Endothelial cell of umbilical vein (primary cell): ENCODE measurements around the gene GGTA1. TPM values are rescaled to one million over a fixed set of nuclear protein-coding genes. Genes with fewer than 3 reads are reported as not detected.

Source experiments
- BruUV-seq: library from RNA; stranded (reverse); fragments of 400-500 nt; replicated peaks from 2 replicates; lab custom pipeline; 2021; lab: Mats Ljungman, UMichigan
- CTCF ChIA-PET: fragments of 300-600, 350-600 bp; sonication (Branson Sonifier 250); formaldehyde crosslinking; loops from one replicate; lab custom pipeline; 2021; ENCODE audit warnings: antibody characterized with exemption, inconsistent platforms; lab: Charles Lee
- POLR2A ChIA-PET: fragments of 300-600, 350-600 bp; sonication (Branson Sonifier 250); formaldehyde crosslinking; loops from one replicate; lab custom pipeline; 2021; ENCODE audit warnings: antibody characterized with exemption, inconsistent platforms; lab: Charles Lee
- DNase-seq: peaks from one replicate; pipeline ENCODE4 v3.0.0-alpha.2; 2011; ENCODE audit warnings: low read depth, low spot score
- FAIRE-seq: peaks from 2 replicates; lab custom pipeline; 2011; peaks lifted over from hg19 to GRCh38; lab: Jason Lieb, UNC
- H2AFZ ChIP-seq: 2 replicates; pipeline ENCODE4 v1.6.0; 2012; ENCODE audit warnings: low read depth, low read length, control low read depth, inconsistent platforms
- H3K27ac ChIP-seq: 2 replicates; pipeline ENCODE4 v1.5.1; 2011; ENCODE audit warnings: low read depth, mild to moderate bottlenecking, control low read depth, low read length, moderate library complexity; ENCODE audit not compliant: insufficient read depth
- H3K27me3 ChIP-seq, 2 experiments: 2 replicates each; pipeline versions ENCODE4 v1.6.0 to v1.6.1; 2011; ENCODE audit warnings: low read length in 2 of 2, mixed read lengths in 1 of 2; ENCODE audit not compliant: control insufficient read depth in 2 of 2, insufficient read depth in 2 of 2
- H3K36me3 ChIP-seq, 2 experiments: 2 replicates in 1 of 2; 3 replicates in 1 of 2; pipeline ENCODE4 v1.5.1; 2011; ENCODE audit warnings: low read length in 2 of 2, mild to moderate bottlenecking in 1 of 2, moderate library complexity in 1 of 2; ENCODE audit not compliant: control insufficient read depth in 2 of 2, insufficient read depth in 2 of 2; ENCODE audit errors: extremely low read depth in 1 of 2
- H3K4me1 ChIP-seq: 3 replicates; pipeline ENCODE4 v1.5.1; 2011; ENCODE audit warnings: mild to moderate bottlenecking, low read length; ENCODE audit not compliant: control insufficient read depth, insufficient read depth; ENCODE audit errors: extremely low read depth
- H3K4me2 ChIP-seq: 2 replicates; pipeline ENCODE4 v1.6.1; 2011; ENCODE audit warnings: low read length, control low read depth, mixed read lengths; ENCODE audit not compliant: insufficient read depth
- H3K4me3 ChIP-seq, 3 experiments: fragments of 200-600 bp in 1 of 3; sonication (generic), shearing (Covaris generic) in 1 of 3; replicated peaks in 1 of 3; 2 replicates each; pipeline ENCODE4 v1.5.1; 2011 to 2016; ENCODE audit warnings: control low read depth in 3 of 3, low read length in 3 of 3, mild to moderate bottlenecking in 2 of 3, inconsistent platforms in 1 of 3, low read depth in 1 of 3, moderate library complexity in 1 of 3; ENCODE audit not compliant: insufficient read depth in 1 of 3
- H3K79me2 ChIP-seq: 2 replicates; pipeline ENCODE4 v1.6.0; 2012; ENCODE audit warnings: low read length, inconsistent platforms; ENCODE audit not compliant: control insufficient read depth, insufficient read depth
- H3K9ac ChIP-seq: replicated peaks from 2 replicates; pipeline ENCODE3; 2011; ENCODE audit warnings: low read length, control low read depth; ENCODE audit not compliant: insufficient read depth; ENCODE audit errors: extremely low read depth
- H3K9me1 ChIP-seq: replicated peaks from 3 replicates; pipeline ENCODE4 v1.6.0; 2011; ENCODE audit warnings: mild to moderate bottlenecking, low read length; ENCODE audit not compliant: control insufficient read depth, insufficient read depth; ENCODE audit errors: extremely low read depth
- H3K9me3 ChIP-seq: replicated peaks from 2 replicates; pipeline ENCODE4 v1.5.1; 2012; ENCODE audit warnings: low read length, inconsistent platforms; ENCODE audit not compliant: control insufficient read depth, insufficient read depth
- H4K20me1 ChIP-seq: replicated peaks from 2 replicates; pipeline ENCODE3; 2011; ENCODE audit warnings: mild to moderate bottlenecking, low read length; ENCODE audit not compliant: control insufficient read depth, insufficient read depth; ENCODE audit errors: extremely low read depth
- CTCF ChIP-seq, 2 donors: IDR thresholded peaks; 1 replicate in 1 of 2; 2 replicates in 1 of 2; pipeline ENCODE4 v1.5.1; 2011; ENCODE audit warnings: low read length in 2 of 2, mild to moderate bottlenecking in 2 of 2, moderate library complexity in 2 of 2, control low read depth in 1 of 2, inconsistent platforms in 1 of 2, low read depth in 1 of 2; ENCODE audit not compliant: insufficient read depth in 1 of 2; ENCODE audit errors: extremely low read depth in 1 of 2
- GATA2 ChIP-seq: IDR thresholded peaks from 2 replicates; pipeline ENCODE4 v1.7.0; 2011; ENCODE audit warnings: low read depth, mild to moderate bottlenecking, moderate library complexity, mixed read lengths, low read length; ENCODE audit not compliant: insufficient read length, insufficient read depth
- dilution Hi-C: fragments of 300-500 bp; cut with MboI; formaldehyde crosslinking; loops from one replicate; pipeline ENCODE4 v1.15.0; 2019; ENCODE audit warnings: low sequenced_read_pairs; ENCODE audit not compliant: extremely low pct_ligation_motif_present
- intact Hi-C: fragments of 100-400 bp; cut with micrococcal nuclease; formaldehyde crosslinking; loops from one replicate; pipeline ENCODE4 v1.10.0; 2022
- polyA plus RNA-seq, 4 experiments: library from polyadenylated mRNA; depleted of rRNA in 3 of 4; stranded (reverse) in 3 of 4; unstranded in 1 of 4; fragments of >200 nt; gene quantifications; 2 replicates each; pipeline versions ENCODE4 v1.2.1 to v1.2.3, GENCODE V29; 2011 to 2012; ENCODE audit warnings: missing spikeins in 1 of 4
- total RNA-seq: library from RNA; stranded (reverse); gene quantifications from 2 replicates; pipeline ENCODE4 v1.2.3, GENCODE V29; 2021

Gene GGTA1
- total and polyA plus RNA-seq, 2 donors (not counting 3 experiments of a cell fraction or from before 2014, with no cell fraction given): not detected

GRCh38 chr9:121474231-121474947 lies 25.3 kb downstream of the GGTA1 start:
- H3K9me3 ChIP-seq: no peaks in the 10 kb centered on the region
- H3K9ac ChIP-seq: no peak overlapping the region
- FAIRE-seq (no peak), DNase-seq (no peak)
- CTCF ChIA-PET: no interaction called here
- H3K79me2 ChIP-seq: no peaks in the 10 kb centered on the region
- H4K20me1 ChIP-seq: no peaks in the 10 kb centered on the region
- dilution Hi-C loops: no loop called here
- no peaks in the 10 kb centered on the region for H3K36me3 ChIP-seq
- intact Hi-C loops: no loop called here
- H3K9me1 ChIP-seq: no peaks in the 10 kb centered on the region
- no peak for TF ChIP-seq CTCF (IDR thresholded peaks at IDR 0.05; ENCODE audit: extremely low read depth in 1 of 2, insufficient read depth in 1 of 2, low read depth in 1 of 2, low read length in 2 of 2)
- BruUV-seq: no TSS peak
- peaks cover 28 to 51% of the 10 kb centered on the region in 2 experiments for H3K27me3 ChIP-seq
- no peak overlapping the region for H2AFZ ChIP-seq
- no peak overlapping the region for H3K4me3 ChIP-seq
- H3K4me2 ChIP-seq: no peak overlapping the region
- H3K4me1 ChIP-seq: peaks cover 5% of the 10 kb centered on the region
- POLR2A ChIA-PET: no interaction called here
- H3K27ac ChIP-seq: no peak overlapping the region

- Histone ChIP-seq H3K4me3 (no peak overlapping the region), H3K9me1 (no peaks in the 10 kb centered on the region), H2AFZ (no peak overlapping the region), H3K79me2 (no peaks in the 10 kb centered on the region), H3K27me3 (peaks cover 31 to 60% of the 10 kb centered on the region in 2 experiments), H3K4me2 (no peak overlapping the region), H3K27ac (no peak overlapping the region), H3K4me1 (no peaks in the 10 kb centered on the region), H3K9me3 (no peaks in the 10 kb centered on the region), H3K9ac (no peak overlapping the region), H4K20me1 (no peaks in the 10 kb centered on the region), H3K36me3 (no peaks in the 10 kb centered on the region)
- BruUV-seq: no TSS peak
- TF ChIP-seq GATA2: no peak
- dilution Hi-C loops: no loop called here
- FAIRE-seq (no peak), DNase-seq (no peak)
- intact Hi-C loops: no loop called here
- ChIA-PET POLR2A (no interaction called here), CTCF (no interaction called here)
Measured at GRCh38 chr9:121473229-121473628, 26.4 kb downstream of the GGTA1 start.
